IPS-20b (cell line): Measurements from ENCODE around the gene GSTK1.
"Not testable (repeated sequence)": the region's sequence is repeated elsewhere in the genome, so short reads cannot be mapped to it uniquely, and the experiment has no call there.

ENCODE experiments used
- H3K27ac ChIP-seq: one replicate; pipeline ENCODE4 v1.5.1; 2013; ENCODE audit warnings: low read length
- H3K27me3 ChIP-seq: 2 replicates; pipeline ENCODE4 v1.6.1; 2013; ENCODE audit warnings: mild to moderate bottlenecking, low read length, inconsistent platforms; ENCODE audit not compliant: insufficient read depth
- H3K36me3 ChIP-seq: 2 replicates; pipeline ENCODE4 v1.6.1; 2013; ENCODE audit warnings: low read depth, mild to moderate bottlenecking, inconsistent platforms, low read length, moderate library complexity; ENCODE audit not compliant: insufficient read depth
- H3K4me1 ChIP-seq: 2 replicates; pipeline ENCODE4 v1.6.1; 2013; ENCODE audit warnings: mild to moderate bottlenecking, control low read depth, inconsistent platforms, low read length, moderate library complexity; ENCODE audit not compliant: insufficient read depth
- H3K4me3 ChIP-seq: 2 replicates; pipeline ENCODE4 v1.5.1; 2013; ENCODE audit warnings: mild to moderate bottlenecking, low read length, inconsistent platforms
- H3K9ac ChIP-seq: 2 replicates; pipeline ENCODE4 v1.6.1; 2013; ENCODE audit warnings: low read depth, mild to moderate bottlenecking, inconsistent platforms, low read length, moderate library complexity
- H3K9me3 ChIP-seq: 2 replicates; pipeline ENCODE4 v1.6.1; 2013; ENCODE audit warnings: mild to moderate bottlenecking, low read depth, low read length, inconsistent platforms; ENCODE audit not compliant: insufficient read depth

Gene GSTK1

DNA sequence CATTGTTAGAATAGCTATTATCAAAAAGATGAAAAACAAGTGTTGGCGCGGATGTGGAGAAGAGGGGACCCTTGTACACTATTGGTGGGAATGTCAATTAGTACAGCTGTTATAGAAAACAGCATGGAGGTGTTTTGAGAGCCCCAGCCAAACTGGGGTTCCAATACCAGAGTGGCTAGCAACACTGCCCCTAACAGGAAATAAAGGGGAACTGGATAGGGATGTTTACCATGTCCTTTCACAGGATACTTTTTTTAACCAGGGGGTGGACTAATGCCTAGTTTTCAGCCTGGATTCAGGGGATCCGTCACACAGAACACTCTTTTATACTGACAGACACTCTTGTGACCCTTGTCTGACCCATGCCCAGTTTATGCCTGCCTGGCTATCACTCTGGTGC is 6.9 kb upstream of the GSTK1 start:
- no peaks in the 10 kb centered on the region for H3K9me3 ChIP-seq
- H3K4me1 ChIP-seq = no peaks in the 10 kb centered on the region
- no peak overlapping the region for H3K27ac ChIP-seq
- no peaks in the 10 kb centered on the region for H3K27me3 ChIP-seq
- no peaks in the 10 kb centered on the region for H3K36me3 ChIP-seq
- no peak overlapping the region for H3K9ac ChIP-seq
- no peak overlapping the region for H3K4me3 ChIP-seq

DNA sequence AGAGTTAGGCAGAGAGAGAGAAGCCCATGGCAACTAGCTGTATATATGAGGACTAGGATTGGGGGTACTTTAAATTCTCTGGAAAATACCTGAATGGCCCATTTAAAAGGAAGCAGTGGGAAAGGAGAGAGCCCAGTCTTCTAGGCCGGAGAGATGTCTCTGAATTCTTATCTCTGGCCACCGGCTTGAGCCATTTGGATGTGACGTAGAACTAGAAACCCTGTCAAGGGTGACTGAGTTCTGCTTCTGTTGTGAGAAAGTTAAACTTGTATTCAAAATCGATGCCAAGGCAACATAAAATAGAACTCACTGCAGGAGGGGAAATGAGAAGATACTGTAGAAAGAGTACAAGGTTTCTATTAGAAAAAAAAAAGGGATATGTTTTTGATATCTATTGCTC is 6.3 kb upstream of the GSTK1 start:
- no peaks in the 10 kb centered on the region for H3K9me3 ChIP-seq
- H3K4me3 ChIP-seq = no peak overlapping the region
- H3K27me3 ChIP-seq = no peaks in the 10 kb centered on the region
- H3K36me3 ChIP-seq = no peaks in the 10 kb centered on the region
- H3K4me1 ChIP-seq = no peaks in the 10 kb centered on the region
- H3K9ac ChIP-seq = no peak overlapping the region
- no peak overlapping the region for H3K27ac ChIP-seq

DNA sequence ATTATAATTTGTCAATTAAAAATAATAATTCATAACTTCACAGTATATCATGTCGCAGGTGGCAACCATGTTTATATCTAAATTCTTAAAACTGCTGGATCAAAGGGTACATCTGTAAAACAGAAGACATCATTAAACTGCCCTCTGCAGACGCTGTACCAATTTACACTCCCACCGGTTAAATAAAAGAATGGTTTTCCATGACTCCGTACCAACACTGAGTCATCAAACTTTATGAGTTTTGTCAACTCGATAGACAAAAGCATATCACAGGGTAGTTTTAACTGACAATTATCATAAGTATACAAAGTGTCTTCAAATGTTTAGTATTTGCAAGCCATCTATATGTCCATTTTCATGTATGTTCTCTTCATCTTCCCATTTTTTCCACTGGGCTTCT is 5.7 kb upstream of the GSTK1 start:
- Histone ChIP-seq H3K4me1 (no peaks in the 10 kb centered on the region), H3K27ac (no peak overlapping the region), H3K27me3 (no peaks in the 10 kb centered on the region), H3K9me3 (no peaks in the 10 kb centered on the region), H3K9ac (no peak overlapping the region), H3K36me3 (no peaks in the 10 kb centered on the region), H3K4me3 (no peak overlapping the region)

GRCh38 chr7:143258831-143259230 is 4.4 kb upstream of the GSTK1 start:
- H3K9me3 ChIP-seq = no peaks in the 10 kb centered on the region
- no peak overlapping the region for H3K27ac ChIP-seq
- no peak overlapping the region for H3K9ac ChIP-seq
- no peak overlapping the region for H3K4me3 ChIP-seq
- H3K27me3 ChIP-seq = no peaks in the 10 kb centered on the region; the same call in 1 of the 2 replicates
- H3K36me3 ChIP-seq = no peaks in the 10 kb centered on the region
- no peaks in the 10 kb centered on the region for H3K4me1 ChIP-seq

- H3K27ac ChIP-seq = no peak overlapping the region
- H3K36me3 ChIP-seq = no peaks in the 10 kb centered on the region
- no peak overlapping the region for H3K9ac ChIP-seq
- H3K4me3 ChIP-seq = no peak overlapping the region
- no peaks in the 10 kb centered on the region for H3K4me1 ChIP-seq
- no peaks in the 10 kb centered on the region for H3K9me3 ChIP-seq
- H3K27me3 ChIP-seq = no peaks in the 10 kb centered on the region; the same call in 1 of the 2 replicates
Measured at GRCh38 chr7:143259765-143260164, 3.5 kb upstream of the GSTK1 start.

- Histone ChIP-seq H3K9ac (no peak overlapping the region), H3K27me3 (no peaks in the 10 kb centered on the region; the same call in 1 of the 2 replicates), H3K36me3 (no peaks in the 10 kb centered on the region), H3K27ac (no peak overlapping the region), H3K9me3 (no peaks in the 10 kb centered on the region), H3K4me1 (no peaks in the 10 kb centered on the region), H3K4me3 (no peak overlapping the region)
Measured at GRCh38 chr7:143261901-143262300, 1.3 kb upstream of the GSTK1 start.

- peaks cover 10% of the 10 kb centered on the region; the same call in 1 of the 2 replicates for H3K36me3 ChIP-seq
- H3K4me3 ChIP-seq = peak overlapping the region; percentile 84
- not testable (repeated sequence) for H3K9ac ChIP-seq, H3K9me3 ChIP-seq, H3K4me1 ChIP-seq, H3K27ac ChIP-seq, H3K27me3 ChIP-seq
Measured at GRCh38 chr7:143264196-143264568, 941 bp downstream of the GSTK1 start.

- Histone ChIP-seq H3K27me3 (no peaks in the 10 kb centered on the region; the same call in 1 of the 2 replicates), H3K9ac (no peak overlapping the region), H3K36me3 (peaks cover 10% of the 10 kb centered on the region; the same call in 1 of the 2 replicates), H3K27ac (no peak overlapping the region), H3K4me3 (no peak overlapping the region), H3K9me3 (no peaks in the 10 kb centered on the region), H3K4me1 (no peaks in the 10 kb centered on the region)
Measured at GRCh38 chr7:143265017-143265693, 1.9 kb downstream of the GSTK1 start.

DNA sequence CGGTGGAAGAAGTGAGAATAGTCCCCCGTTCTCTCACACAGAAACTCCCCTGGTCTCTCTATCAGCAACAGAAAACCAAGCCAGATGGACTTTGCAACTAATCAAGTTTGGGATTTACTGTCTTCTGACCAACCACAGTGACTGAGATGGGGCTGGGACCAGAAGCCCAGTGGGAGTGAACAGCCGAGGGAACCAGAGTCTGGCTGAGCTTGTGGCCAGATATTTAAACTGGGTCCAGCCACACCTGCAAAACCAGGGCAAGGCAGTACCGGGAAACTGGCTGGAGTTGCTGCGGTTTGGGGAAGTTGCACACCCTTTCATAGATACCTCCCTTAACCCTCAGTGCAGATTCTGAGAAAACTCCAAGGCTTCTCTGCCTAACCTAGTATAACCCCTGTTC is 6.0 kb downstream of the GSTK1 start:
- H3K4me1 ChIP-seq = no peaks in the 10 kb centered on the region
- H3K9me3 ChIP-seq = no peaks in the 10 kb centered on the region
- no peak overlapping the region for H3K9ac ChIP-seq
- no peak overlapping the region for H3K4me3 ChIP-seq
- no peak overlapping the region for H3K27ac ChIP-seq
- H3K36me3 ChIP-seq = peaks cover 10% of the 10 kb centered on the region; the same call in 1 of the 2 replicates
- H3K27me3 ChIP-seq = no peaks in the 10 kb centered on the region; the same call in 1 of the 2 replicates

DNA sequence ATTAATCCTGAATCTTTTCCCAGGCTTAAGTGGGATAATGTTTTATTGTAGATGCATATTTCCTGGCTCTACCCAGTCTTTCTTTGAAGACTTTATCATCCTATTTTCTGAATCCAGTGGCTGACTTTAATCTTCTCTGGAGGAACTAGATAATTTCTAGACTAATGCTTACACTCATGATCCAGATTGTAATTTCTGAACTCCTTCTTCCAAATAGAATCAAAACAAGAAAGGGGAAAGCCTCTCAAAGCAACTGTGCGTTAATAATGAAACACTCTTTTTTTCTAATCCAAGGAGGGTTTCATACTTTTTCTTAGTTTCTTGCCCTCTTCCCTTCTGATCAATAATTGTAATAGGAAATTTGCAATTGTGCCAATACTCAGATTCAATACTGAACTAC is 8.0 kb downstream of the GSTK1 start:
- Histone ChIP-seq H3K27me3 (no peaks in the 10 kb centered on the region), H3K4me3 (no peak overlapping the region), H3K9me3 (no peaks in the 10 kb centered on the region), H3K27ac (no peak overlapping the region), H3K4me1 (no peaks in the 10 kb centered on the region), H3K9ac (no peak overlapping the region), H3K36me3 (peaks cover 10% of the 10 kb centered on the region; the same call in 1 of the 2 replicates)

DNA sequence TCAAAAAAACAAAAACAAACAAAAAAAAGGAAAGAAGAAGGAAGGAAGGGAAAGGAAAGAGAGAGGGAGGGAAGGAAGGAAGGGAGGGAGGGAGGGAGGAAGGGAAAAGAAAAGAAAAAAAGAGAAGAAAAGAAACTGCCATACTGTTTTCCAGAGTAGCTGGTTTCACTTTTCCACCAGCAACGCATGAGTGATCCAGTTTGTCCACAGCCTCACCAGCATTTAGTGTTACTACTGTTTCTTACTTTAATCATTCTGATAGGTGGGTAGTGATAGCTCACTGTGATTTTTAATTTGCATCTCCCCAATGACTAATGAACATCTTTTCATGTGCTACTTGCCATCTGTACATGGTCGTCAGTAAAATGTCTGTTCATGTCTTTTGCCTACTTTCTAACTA is 9.6 kb downstream of the GSTK1 start:
- no peaks in the 10 kb centered on the region for H3K9me3 ChIP-seq
- no peaks in the 10 kb centered on the region for H3K27me3 ChIP-seq
- no peaks in the 10 kb centered on the region for H3K4me1 ChIP-seq
- H3K4me3 ChIP-seq = no peak overlapping the region
- H3K27ac ChIP-seq = no peak overlapping the region
- peaks cover 5% of the 10 kb centered on the region; the same call in 1 of the 2 replicates for H3K36me3 ChIP-seq
- no peak overlapping the region for H3K9ac ChIP-seq

DNA sequence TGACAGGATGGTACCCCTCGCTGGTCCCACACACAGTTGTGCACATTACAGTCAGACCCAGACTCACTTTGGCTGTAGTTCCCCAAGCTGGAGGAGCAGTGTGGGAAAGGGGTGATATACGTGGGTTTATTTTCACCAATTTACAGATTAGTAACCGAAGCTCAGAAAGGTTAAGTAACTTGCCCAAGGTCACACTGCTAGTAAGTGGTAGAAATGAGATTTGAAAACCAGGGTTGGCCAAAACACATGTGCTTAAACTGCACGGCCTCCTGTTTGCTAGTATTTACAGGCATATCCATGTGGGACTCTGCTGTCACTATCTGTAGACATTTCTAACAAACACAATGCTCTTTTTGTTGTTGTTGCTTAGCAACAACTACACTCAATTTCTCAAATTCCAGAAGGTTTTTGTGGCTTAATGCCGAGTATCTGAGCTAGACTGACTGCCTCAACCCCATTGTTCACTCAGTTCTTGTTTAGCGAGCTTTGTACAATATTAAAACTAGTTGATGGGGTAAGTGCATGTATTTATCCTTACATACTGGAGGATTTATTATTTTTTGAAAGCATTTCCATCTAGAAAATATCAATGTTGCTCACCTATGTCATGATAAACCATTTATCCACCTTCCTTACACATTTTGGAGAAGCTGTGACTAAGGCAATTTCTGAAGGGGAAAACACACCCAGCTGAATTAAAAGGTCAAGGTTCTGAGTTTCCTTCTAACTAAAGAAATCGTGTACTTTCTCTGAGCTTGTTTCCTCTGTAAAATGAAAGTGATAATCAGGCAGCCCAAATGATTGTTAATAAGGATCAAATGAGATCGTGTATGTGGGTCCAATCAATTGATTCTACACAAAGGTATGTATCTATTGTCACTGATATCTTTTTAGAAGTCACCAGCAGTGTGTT is 16.2 kb downstream of the GSTK1 start:
- no peak overlapping the region for H3K27ac ChIP-seq
- no peak overlapping the region for H3K9ac ChIP-seq
- no peak overlapping the region for H3K4me3 ChIP-seq

More for the DNA sequence above, 16.2 kb downstream of the GSTK1 start:
- Histone ChIP-seq H3K36me3 (no peaks in the 10 kb centered on the region), H3K27me3 (peaks cover 5% of the 10 kb centered on the region; the same call in 1 of the 2 replicates), H3K9me3 (no peaks in the 10 kb centered on the region), H3K4me1 (peaks cover 5% of the 10 kb centered on the region; the same call in 1 of the 2 replicates)
